H9 (cell line): Measurements from ENCODE around the gene MKX. TPM values are rescaled to one million over a fixed set of nuclear protein-coding genes. Genes with fewer than 3 reads are reported as not detected.

ENCODE experiments used
- DNase-seq: peaks from one replicate; pipeline ENCODE4 v3.0.0-alpha.2; 2017
- H2AFZ ChIP-seq: one replicate; pipeline ENCODE4 v1.6.1; 2013; ENCODE audit warnings: mild to moderate bottlenecking, low read length, control low read depth, moderate library complexity
- H2AK5ac ChIP-seq: 2 replicates; pipeline ENCODE4 v1.6.1; 2013; ENCODE audit warnings: low read length, control low read depth, mixed read lengths; ENCODE audit not compliant: insufficient read length
- H2BK120ac ChIP-seq: one replicate; pipeline ENCODE4 v1.6.1; 2013; ENCODE audit warnings: low read depth, mild to moderate bottlenecking, low read length, control low read depth, inconsistent platforms; ENCODE audit not compliant: poor library complexity, severe bottlenecking
- H2BK12ac ChIP-seq: 2 replicates; pipeline ENCODE4 v1.6.1; 2013; ENCODE audit warnings: low read length, control low read depth, mixed read lengths, low read depth; ENCODE audit not compliant: insufficient read length
- H2BK15ac ChIP-seq: 2 replicates; pipeline ENCODE4 v1.6.1; 2013; ENCODE audit warnings: low read depth, low read length, control low read depth
- H2BK20ac ChIP-seq: one replicate; pipeline ENCODE4 v1.6.1; 2013; ENCODE audit warnings: low read depth, mild to moderate bottlenecking, low read length, control low read depth, inconsistent platforms; ENCODE audit not compliant: poor library complexity, severe bottlenecking
- H2BK5ac ChIP-seq: 2 replicates; pipeline ENCODE4 v1.6.1; 2013; ENCODE audit warnings: low read length, control low read depth, mixed read lengths; ENCODE audit not compliant: insufficient read length
- H3K14ac ChIP-seq: 2 replicates; pipeline ENCODE4 v1.6.1; 2013; ENCODE audit warnings: low read length, control low read depth; ENCODE audit not compliant: insufficient read depth
- H3K18ac ChIP-seq: 2 replicates; pipeline ENCODE4 v1.6.1; 2013; ENCODE audit warnings: low read depth, mild to moderate bottlenecking, mixed read lengths, low read length, control low read depth; ENCODE audit not compliant: insufficient read length
- H3K23ac ChIP-seq: 2 replicates; pipeline ENCODE4 v1.6.1; 2013; ENCODE audit warnings: low read length, control low read depth, mixed read lengths, low read depth; ENCODE audit not compliant: insufficient read length
- H3K23me2 ChIP-seq: 2 replicates; pipeline ENCODE4 v1.6.1; 2013; ENCODE audit warnings: low read depth, mild to moderate bottlenecking, mixed read lengths, low read length, control low read depth; ENCODE audit not compliant: insufficient read length, poor library complexity, severe bottlenecking
- H3K27ac ChIP-seq: 2 replicates; pipeline ENCODE4 v1.5.1; 2013; ENCODE audit warnings: low read length, control low read depth, mixed read lengths, low read depth; ENCODE audit not compliant: insufficient read length
- H3K27me3 ChIP-seq: 2 replicates; pipeline ENCODE4 v1.6.1; 2013; ENCODE audit warnings: low read length, control low read depth, inconsistent platforms; ENCODE audit not compliant: insufficient read depth
- H3K4ac ChIP-seq: 2 replicates; pipeline ENCODE4 v1.6.1; 2013; ENCODE audit warnings: low read depth, mild to moderate bottlenecking, control low read depth, inconsistent platforms, low read length, moderate library complexity
- H3K4me1 ChIP-seq: 2 replicates; pipeline ENCODE4 v1.6.1; 2013; ENCODE audit warnings: low read length, control low read depth, inconsistent platforms; ENCODE audit not compliant: insufficient read depth
- H3K4me2 ChIP-seq: 2 replicates; pipeline ENCODE4 v1.6.1; 2013; ENCODE audit warnings: low read length, control low read depth, mixed read lengths; ENCODE audit not compliant: insufficient read length, insufficient read depth
- H3K56ac ChIP-seq: 2 replicates; pipeline ENCODE4 v1.6.1; 2013; ENCODE audit warnings: low read depth, mild to moderate bottlenecking, mixed read lengths, low read length, control low read depth; ENCODE audit not compliant: insufficient read length
- H3K79me1 ChIP-seq: 2 replicates; pipeline ENCODE4 v1.6.1; 2013; ENCODE audit warnings: low read depth, mild to moderate bottlenecking, moderate library complexity, low read length, control low read depth, inconsistent platforms; ENCODE audit not compliant: insufficient read depth, poor library complexity, severe bottlenecking
- H3K79me2 ChIP-seq: 2 replicates; pipeline ENCODE4 v1.6.1; 2013; ENCODE audit warnings: low read length, control low read depth, inconsistent platforms; ENCODE audit not compliant: insufficient read depth
- H3K9ac ChIP-seq: 2 replicates; pipeline ENCODE4 v1.6.1; 2013; ENCODE audit warnings: low read length, control low read depth, mixed read lengths; ENCODE audit not compliant: insufficient read length; ENCODE audit errors: extremely low read depth
- H3K9me3 ChIP-seq: one replicate; pipeline ENCODE4 v1.6.1; 2013; ENCODE audit warnings: low read depth, low read length, inconsistent platforms; ENCODE audit not compliant: control insufficient read depth
- H3T11ph ChIP-seq: one replicate; pipeline ENCODE4 v1.6.1; 2013; ENCODE audit warnings: mild to moderate bottlenecking, low read length, control low read depth, inconsistent platforms
- H4K20me1 ChIP-seq: one replicate; pipeline ENCODE4 v1.6.1; 2013; ENCODE audit not compliant: control insufficient read depth, insufficient read length, insufficient read depth
- H4K5ac ChIP-seq: 2 replicates; pipeline ENCODE4 v1.6.1; 2013; ENCODE audit warnings: low read depth, mild to moderate bottlenecking, mixed read lengths, low read length, control low read depth; ENCODE audit not compliant: insufficient read length
- H4K8ac ChIP-seq: replicated peaks from 2 replicates; pipeline ENCODE4 v1.6.1; 2013; ENCODE audit warnings: low read length, control low read depth, mixed read lengths, low read depth; ENCODE audit not compliant: insufficient read length
- H4K91ac ChIP-seq: 2 replicates; pipeline ENCODE4 v1.6.1; 2013; ENCODE audit warnings: low read depth, mild to moderate bottlenecking, moderate library complexity, mixed read lengths, low read length, control low read depth; ENCODE audit not compliant: insufficient read length
- H3K27ac Mint-ChIP-seq, 3 experiments: 2 replicates in 2 of 3; 3 replicates in 1 of 3; pipeline ENCODE4 v1.8.0; 2020 to 2021; ENCODE audit warnings: mixed read lengths in 3 of 3, mild to moderate bottlenecking in 1 of 3, moderate library complexity in 1 of 3
- H3K27me3 Mint-ChIP-seq: 2 replicates; pipeline ENCODE4 v1.8.0; 2021; ENCODE audit warnings: low read depth, mild to moderate bottlenecking, moderate library complexity, mixed read lengths
- H3K36me3 Mint-ChIP-seq, 3 experiments: 2 replicates in 2 of 3; 3 replicates in 1 of 3; pipeline ENCODE4 v1.8.0; 2020 to 2021; ENCODE audit warnings: low read depth in 3 of 3, mixed read lengths in 3 of 3; ENCODE audit not compliant: insufficient read depth in 1 of 3
- H3K4me1 Mint-ChIP-seq, 2 experiments: 2 replicates each; pipeline ENCODE4 v1.8.0; 2020; ENCODE audit warnings: mixed read lengths in 2 of 2
- H3K4me3 Mint-ChIP-seq, 2 experiments: 2 replicates in 1 of 2; 3 replicates in 1 of 2; pipeline ENCODE4 v1.8.0; 2020 to 2021; ENCODE audit warnings: mild to moderate bottlenecking in 2 of 2, mixed read lengths in 2 of 2, moderate library complexity in 1 of 2
- H3K9me3 Mint-ChIP-seq, 2 experiments: 2 replicates in 1 of 2; 3 replicates in 1 of 2; pipeline ENCODE4 v1.8.0; 2020; ENCODE audit warnings: mild to moderate bottlenecking in 2 of 2, mixed read lengths in 2 of 2, moderate library complexity in 1 of 2
- CTCF ChIP-seq: fragments of 200-600 bp; sonication (generic); conservative IDR thresholded peaks from 3 replicates; pipeline ENCODE4 v1.8.0; 2021; ENCODE audit warnings: antibody characterized with exemption, mild to moderate bottlenecking
- WGBS: extraction: QIAGEN DNeasy Blood & Tissue Kit; methylation state at CpG from one replicate; pipeline ENCODE4 v1.1.7; 2013; ENCODE audit warnings: missing lambda C conversion rate, low lambda C conversion rate, mixed read lengths; ENCODE audit not compliant: insufficient read length; ENCODE audit errors: extremely low coverage; 5-methylcytosine and 5-hydroxymethylcytosine counted together
- total RNA-seq: library from RNA; stranded (reverse); gene quantifications from 2 replicates; pipeline ENCODE4 v1.2.1, GENCODE V29; 2021

Gene MKX
- total RNA-seq, 1 experiment from 2014 or later = 0.46 TPM

GRCh38 chr10:27638071-27638750 is 107.4 kb downstream of the MKX start:
- no peaks in the 10 kb centered on the region for H3K4me1 Mint-ChIP-seq
- no peaks in the 10 kb centered on the region for H3K9me3 ChIP-seq
- no peaks in the 10 kb centered on the region for H3K36me3 Mint-ChIP-seq
- H3K79me2 ChIP-seq = no peaks in the 10 kb centered on the region
- no peak overlapping the region for H3K9ac ChIP-seq
- H3K4ac ChIP-seq = no peak overlapping the region
- WGBS = no CpG with 5 or more reads among the region's 3 CpGs
- no peak overlapping the region for H2BK120ac ChIP-seq
- no peak overlapping the region for H4K8ac ChIP-seq
- no peak overlapping the region for H2BK12ac ChIP-seq
- H3K23ac ChIP-seq = no peak overlapping the region
- no peak overlapping the region for H4K5ac ChIP-seq
- H3K4me2 ChIP-seq = no peak overlapping the region
- no peak overlapping the region for H3K27ac ChIP-seq
- H3K18ac ChIP-seq = no peak overlapping the region
- H3K4me3 Mint-ChIP-seq = no peak overlapping the region
- H4K20me1 ChIP-seq = no peaks in the 10 kb centered on the region
- H3K27ac Mint-ChIP-seq = no peak overlapping the region
- no peak overlapping the region for H3K56ac ChIP-seq
- H2BK20ac ChIP-seq = no peak overlapping the region
- no peak overlapping the region for H2AK5ac ChIP-seq
- no peak overlapping the region for H2AFZ ChIP-seq
- H2BK15ac ChIP-seq = no peak overlapping the region
- TF ChIP-seq CTCF = no peak
- no peaks in the 10 kb centered on the region for H3K27me3 ChIP-seq
- no peak for DNase-seq
- no peak overlapping the region for H4K91ac ChIP-seq
- H3K23me2 ChIP-seq = no peaks in the 10 kb centered on the region
- H2BK5ac ChIP-seq = no peak overlapping the region
- H3K9me3 Mint-ChIP-seq = peaks cover 0 to 3% of the 10 kb centered on the region in 2 experiments; a peak in 2 of 5 replicates
- H3K4me1 ChIP-seq = no peaks in the 10 kb centered on the region
- no peaks in the 10 kb centered on the region for H3K79me1 ChIP-seq
- no peak overlapping the region for H3T11ph ChIP-seq
- H3K27me3 Mint-ChIP-seq = no peaks in the 10 kb centered on the region
- no peak overlapping the region for H3K14ac ChIP-seq
